ENCODE data around the gene CDC42EP2.

The CDC42EP2 gene

DNA sequence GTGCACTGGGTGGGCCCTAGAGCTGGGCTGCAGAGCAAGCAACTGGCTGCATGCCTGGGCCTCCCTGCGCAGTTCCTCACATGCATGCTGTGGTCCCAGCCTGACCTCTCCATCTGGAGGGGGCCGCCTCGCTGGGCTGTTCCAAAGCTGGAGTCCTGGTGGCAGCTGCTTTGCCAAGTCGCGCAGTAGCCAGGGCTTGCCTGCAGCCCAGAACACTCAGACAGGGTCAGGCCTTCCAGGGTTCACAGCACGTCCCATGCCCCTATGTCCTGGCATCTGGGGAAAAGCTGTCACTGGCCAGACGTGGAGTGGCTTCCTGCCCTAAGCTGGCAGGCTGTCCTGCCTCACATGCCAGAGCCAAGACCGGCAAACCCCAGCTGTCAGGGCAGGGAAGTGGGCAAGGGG is 16.5 kb upstream of the CDC42EP2 start:
- DNase-seq, result peak; percentile 93

DNA sequence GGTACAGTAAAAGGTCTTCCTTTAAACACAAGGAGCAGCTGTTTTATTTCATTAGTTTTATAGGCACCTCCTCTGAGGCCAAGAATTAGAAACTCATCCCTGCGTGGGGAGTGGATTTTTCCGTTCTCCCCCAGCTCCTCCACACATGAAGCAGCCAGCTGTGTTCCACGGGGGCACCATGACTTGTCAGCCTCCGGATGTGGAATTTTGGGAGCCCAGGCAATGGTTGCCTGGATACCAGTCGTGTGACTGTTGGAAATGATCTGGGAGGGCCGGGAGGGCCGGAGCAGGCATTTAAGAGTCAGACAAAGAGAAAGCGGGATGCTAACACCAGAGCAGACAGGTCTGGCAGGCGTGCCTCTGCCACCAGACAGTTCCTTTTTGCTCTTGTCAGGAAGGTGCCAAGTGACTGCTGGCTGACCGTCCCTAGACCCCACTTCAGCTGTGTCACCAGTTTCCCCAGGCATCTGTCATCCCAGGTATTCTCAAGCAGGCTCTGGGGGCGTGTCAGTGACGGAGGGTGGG is 15.9 kb upstream of the CDC42EP2 start:
- DNase-seq, result peak; percentile 89

DNA sequence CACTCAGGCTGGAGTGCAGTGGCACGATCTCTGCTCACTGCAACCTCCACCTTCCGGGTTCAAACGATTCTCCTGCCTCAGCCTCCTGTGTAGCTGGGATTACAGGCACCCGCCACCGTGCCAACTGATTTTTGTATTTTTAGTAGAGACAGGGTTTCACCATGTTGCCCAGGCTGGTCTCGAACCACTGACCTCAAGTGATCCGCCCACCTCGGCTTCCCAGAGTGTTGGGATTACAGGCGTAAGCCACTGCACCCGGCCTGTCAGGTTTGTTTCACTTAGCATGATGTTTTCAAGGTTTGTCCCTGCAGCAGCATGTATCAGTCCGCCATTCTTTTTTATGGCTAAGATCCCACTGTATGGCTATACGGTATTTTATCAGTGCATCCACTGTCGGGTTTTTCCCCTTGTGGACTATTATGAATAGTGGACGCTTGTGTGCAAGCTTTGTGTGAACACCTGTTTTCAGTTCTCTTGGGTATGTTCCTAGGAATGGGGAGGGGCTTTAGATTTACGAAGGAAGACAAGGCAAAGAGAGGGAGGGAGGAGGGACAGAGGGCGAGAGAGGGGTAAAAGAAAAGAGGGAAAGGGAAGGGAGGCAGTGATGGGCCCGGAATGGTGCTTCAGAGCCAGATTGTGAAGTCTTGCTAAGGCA is 13.9 kb upstream of the CDC42EP2 start:
- no peak for DNase-seq

DNA sequence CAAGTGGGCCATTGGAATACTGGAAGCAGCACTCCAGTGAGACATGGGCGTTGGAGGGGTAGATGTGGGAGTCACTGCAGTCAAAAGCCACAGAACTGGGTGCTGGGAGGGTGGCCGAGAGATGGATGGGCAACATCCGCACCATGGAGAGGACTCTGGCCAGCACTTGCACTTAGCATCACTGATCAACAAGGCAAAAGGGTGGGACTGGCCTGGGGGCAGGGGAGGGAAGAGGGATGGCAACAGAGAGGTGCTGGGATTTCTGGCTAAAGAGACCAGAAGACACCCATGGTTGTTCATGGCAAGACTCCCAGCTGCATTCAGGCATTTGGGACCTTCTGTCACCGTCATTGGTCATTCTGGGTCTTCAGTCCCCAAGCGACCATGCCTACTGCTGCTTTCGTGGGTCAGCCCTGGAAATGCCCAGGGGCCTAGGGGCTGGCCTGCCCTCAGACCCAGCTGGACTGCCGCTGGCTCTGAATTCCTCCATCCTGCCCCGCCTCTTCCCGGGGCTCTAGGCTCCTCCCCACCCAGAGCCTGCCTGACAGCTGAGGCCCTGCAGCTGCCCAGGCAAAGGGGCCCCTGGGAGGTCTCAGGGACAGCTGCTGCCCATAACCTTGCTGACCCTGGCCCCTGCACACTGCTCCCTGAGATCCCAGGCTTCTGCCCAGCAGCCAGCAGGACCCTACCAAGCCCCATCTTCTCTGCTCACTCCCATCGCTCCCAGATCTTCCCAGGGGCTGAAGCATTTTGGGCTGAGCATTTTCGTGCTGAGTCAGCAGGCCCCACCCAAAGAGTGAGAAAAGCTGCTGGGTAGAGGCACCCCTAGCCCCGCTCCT is 13.0 kb upstream of the CDC42EP2 start:
- peak; percentile 84 for DNase-seq

DNA sequence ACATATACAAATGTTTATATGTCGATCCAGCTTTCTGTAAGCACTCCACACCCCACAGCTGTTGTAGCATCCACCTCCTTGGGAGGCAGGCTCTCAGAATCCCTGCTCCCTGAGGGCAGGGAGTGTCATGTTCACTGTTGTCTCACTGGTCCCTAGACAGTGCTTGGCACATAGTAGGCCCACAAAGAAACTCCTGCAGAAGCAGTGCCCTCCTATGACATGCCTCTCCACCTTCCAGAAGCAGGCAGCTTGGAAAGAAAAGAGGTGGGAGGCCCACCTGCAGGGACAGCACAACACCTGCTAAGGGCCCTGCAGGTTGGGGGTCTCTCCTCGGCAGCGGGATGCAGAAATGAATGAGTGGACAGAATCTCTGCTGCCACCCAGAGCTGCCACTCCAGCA is 11.1 kb upstream of the CDC42EP2 start:
- DNase-seq, result no peak

DNA sequence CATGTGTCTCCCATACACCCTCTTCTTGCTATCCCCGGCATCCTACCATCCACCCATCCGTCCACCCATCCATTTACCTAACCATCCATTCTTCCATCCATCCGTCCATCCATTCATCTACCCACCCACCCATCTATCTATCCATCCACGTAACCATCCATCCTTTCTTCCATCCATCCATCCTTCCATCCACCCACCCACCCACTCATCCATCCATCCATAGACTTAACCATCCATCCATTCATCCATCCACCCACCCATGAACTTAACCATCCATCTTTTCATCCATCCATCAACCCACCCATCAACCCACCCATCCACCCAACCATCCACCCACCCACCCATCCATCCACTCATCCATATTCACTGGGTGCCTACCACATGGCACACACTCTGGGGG is 10.6 kb upstream of the CDC42EP2 start:
- DNase-seq, result no peak

DNA sequence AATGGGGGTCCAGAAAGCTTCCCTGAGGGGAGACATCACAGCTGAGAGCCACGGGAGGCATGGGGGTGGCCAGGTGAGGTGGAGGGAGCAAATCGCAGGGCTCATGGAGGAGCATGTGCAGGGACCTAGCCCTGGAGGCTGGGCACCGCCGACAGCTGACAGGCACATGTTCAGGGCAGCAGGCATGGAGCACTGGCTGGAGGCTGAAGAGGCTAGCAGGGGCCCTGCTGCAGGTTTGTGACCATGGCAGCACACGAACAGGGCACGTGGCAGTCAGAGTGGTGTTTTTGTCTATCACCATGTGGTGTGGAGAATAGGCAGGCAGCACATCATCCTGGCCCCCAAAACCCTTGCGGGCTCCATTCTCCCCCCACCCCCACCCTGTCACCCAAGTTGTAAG is 10.1 kb upstream of the CDC42EP2 start:
- no peak for DNase-seq

DNA sequence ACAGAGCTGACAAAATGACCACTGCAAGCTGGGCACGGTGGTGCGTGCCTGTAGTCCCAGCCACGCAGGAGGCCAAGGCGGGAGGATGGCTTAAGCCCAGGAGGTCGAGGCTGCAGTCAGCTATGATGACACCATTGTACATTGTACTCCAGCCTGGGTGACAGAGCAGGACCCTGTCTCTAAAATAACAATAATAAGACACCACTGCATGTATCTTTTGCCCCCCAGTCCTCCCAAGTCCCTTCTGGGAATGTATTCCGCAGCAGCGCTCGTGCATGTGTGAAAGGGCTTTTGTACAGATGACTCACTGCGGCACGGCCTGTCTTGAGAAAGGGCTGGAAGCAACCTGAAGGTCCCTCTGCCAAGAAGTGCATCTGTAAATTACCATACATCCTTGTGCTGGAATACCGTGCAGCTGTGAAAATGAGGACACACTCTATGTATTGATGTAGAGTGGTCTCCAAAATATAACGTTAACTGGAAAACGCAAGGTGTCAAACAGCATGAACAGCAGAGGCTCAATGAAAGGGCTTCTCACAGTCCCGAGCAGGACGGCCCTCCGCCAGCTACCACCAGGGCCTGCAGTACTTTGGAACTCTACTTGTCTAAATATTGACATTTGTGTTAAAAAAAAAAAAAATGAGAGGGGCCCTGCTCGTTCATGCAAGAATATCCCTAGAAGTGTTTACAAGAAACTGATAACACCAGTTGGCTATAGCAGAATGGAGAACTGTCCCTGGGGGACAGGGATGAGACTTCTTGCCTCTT is 9.0 kb upstream of the CDC42EP2 start:
- peak; percentile 71 for DNase-seq

DNA sequence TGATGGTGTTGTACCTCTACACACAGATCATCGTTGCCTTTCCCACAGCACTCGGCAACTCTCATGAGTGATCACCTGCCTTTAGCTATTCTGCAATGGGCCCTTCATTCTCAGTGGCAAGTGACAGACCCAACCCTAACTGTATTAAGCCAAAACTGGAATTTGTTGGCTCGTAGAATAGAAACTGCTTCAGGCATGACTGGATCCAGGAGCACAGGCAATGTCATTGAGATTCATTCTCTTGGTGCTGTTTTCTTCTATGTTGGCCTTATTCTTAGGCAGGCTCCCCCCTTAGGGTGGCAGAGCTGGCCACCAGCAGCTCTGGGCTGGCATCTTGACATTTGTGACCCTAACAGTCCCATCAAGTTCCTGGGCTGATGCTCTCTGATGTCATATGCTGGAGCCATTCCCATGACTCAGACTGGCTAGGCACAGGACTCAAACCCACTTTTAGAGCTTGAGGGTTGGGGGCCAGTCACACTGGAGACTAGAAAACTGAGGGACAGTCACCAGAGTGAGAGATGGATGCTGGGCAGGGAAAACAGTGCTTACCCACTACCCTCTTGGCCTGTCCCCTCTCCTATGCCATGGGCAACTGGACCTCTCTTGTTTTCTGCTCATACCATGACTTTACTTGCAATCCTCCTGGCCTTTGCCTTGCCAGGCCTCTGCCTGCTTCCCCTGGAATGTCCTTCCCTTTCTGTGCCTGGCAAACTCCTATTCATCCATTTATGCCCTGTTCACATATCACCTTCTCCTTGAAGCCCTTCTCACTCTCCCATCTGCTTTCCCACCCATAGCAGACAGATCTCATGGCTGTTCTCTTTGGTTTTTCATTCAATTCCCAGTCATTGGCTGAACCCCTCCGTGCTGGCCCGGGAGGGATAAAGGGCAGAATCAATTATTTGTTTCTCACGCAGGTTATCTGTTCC is 7.1 kb upstream of the CDC42EP2 start:
- no peak for DNase-seq

DNA sequence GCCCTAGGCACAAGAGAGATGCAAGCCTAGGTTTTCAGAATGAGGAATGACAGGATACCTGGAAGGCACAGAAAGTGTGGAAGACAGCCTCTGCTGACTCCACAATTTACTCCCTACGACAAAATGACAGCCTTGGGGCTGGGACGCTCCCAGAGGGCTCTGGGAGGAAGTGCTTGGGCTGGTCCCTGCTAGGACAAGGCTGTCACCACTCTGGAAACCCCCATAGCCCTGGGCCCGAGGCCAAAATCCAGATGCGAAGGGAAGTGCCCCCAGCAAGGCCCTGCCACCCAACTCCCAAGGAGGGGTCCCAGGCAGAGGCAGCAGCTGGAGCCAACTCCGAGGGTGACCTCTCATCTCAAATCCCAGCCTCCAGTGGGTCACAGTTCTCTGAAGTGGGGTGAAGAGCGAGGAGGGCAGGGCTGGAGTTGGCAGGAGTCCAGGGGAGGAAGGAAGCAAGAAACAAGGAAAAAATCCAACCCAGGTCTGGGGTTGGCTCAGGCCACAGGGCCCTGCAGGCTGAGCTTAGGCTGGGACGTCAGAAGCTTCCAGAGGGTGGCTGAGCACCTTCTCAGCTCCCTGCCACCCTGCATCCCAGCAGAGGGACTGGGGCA is 6.3 kb upstream of the CDC42EP2 start:
- no peak for DNase-seq

DNA sequence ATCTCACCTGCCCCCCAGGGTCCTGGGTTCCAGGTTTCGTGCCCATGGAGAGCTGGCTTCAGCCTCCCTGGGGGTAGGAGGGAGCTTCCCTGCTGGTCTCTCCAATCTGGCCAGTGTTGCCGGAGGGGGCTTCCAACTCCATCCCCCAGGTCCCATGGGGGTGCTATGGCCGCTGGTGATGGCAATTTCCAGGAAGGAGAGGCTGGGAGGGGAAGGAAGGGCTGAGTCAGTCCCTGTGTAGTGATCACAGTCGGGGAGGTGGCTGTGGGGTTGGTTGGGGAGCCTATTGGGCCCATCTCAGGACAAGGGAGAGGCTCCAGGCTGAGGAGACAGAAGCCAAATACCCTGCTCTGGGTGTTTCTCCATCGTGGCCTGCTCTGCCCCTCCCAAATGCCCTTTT is 5.7 kb upstream of the CDC42EP2 start:
- no peak for DNase-seq

DNA sequence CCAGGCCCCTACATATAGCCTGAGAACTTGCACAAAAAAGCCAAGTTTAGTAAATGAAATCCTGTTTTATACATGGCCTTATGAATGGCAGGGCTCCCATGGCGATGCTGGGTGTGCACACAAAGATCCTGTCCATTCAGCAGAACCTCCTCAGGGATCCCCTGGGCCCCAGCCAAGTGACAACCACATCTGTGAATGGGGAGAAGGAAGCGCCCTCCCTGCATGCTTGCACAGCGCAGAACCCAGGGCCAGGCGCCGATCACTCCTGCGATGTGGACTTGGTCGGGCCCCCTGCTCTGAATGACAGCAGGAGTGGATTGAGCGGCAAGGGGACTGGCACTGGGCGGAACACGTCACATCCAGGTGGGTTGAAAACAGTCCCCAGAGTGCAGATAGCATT is 4.5 kb upstream of the CDC42EP2 start:
- DNase-seq, result no peak

DNA sequence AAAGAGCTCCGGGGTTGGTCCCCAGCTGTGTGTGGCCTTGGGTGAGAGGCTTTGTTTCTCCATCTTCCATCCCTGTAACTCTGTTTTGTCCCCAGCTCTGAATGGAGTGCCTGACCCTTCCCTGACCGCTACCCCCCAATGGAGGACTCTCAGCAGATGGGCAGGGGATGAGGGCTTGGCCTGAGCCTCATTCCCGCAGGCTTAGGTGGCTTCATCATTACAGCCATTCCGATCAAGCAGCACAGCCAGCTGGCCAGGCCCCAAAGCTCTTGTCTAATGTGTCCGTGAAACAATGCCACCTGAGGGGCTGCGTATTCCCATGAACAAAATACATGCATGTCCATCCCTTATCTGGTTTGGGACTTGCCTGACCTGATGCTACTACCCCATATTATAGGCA is 3.9 kb upstream of the CDC42EP2 start:
- no peak for DNase-seq

DNA sequence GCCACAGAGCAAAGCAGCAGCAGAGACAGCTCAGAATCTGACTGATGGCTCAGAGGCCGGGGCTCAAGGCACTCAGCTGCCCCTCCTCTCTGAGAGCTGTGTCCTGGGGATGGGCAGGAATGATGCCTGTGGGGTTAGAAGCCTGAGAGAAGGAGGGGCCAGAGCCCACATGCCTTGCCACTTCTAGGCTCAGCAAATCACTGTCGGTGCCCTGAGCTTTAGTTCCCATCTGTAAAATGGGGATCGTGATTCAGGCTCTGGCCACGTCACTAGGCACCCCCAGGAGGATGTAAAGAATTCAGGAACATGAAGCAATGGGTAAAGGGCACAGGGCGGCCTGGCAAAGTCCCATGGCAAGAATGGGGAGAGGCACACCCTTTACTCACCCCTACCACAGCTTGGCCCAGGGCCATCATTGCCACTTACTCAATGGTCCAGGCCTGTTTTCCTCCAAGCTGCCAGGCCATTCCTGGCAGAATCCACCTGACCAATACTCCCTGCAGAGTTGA is 3.4 kb upstream of the CDC42EP2 start:
- no peak for DNase-seq

DNA sequence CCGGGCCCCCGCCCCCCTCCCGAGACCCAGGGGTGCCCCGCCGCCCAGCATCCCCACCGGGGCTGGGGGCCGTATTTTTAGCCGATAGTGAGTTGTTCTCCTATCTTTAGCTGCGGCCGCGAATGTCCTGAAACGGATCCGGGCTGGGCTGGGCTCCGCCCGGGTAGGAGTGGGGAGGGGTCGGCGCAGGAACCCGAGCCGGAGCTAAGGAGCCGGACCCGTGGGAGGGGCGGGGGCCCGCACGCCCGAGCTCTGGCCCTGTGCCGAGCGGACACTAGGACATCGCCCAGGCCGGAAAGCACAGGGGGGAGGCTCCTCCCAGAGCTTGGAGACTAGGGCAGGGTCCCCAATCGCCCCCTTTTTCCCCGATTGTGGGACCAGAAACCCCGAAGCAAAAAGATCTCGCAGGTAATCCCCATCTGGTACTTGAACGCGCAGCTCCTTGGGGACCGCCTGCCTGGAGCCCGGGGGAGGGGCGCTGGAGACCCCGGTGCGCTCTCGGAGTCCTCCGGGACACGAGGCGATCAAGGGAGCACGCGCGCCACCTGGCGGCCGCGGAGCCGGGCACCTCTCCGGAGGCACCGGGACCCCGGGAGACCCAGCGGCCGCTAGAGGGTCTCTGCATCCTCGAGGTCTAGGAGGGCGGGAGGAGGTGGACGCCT is 669 bp downstream of the CDC42EP2 start:
- peak; percentile 89 for DNase-seq

DNA sequence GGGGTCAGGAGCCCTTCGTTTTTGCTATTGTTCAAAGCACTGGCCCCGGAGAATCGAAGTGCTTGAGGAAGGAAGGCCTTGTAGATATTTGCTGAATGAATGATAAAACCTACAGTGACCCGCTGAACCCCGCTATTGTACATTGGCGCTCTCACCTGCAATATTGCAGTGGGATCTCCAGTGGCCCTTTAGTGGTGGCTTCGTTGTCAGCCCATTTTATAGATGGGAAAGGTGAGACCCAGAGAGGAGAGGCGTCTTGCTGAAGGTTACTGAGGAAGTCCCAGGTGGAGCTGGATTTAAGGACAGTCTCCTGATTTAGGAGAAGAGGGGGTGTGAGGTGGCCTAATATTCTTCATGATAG is 1.2 kb downstream of the CDC42EP2 start:
- no peak for DNase-seq

DNA sequence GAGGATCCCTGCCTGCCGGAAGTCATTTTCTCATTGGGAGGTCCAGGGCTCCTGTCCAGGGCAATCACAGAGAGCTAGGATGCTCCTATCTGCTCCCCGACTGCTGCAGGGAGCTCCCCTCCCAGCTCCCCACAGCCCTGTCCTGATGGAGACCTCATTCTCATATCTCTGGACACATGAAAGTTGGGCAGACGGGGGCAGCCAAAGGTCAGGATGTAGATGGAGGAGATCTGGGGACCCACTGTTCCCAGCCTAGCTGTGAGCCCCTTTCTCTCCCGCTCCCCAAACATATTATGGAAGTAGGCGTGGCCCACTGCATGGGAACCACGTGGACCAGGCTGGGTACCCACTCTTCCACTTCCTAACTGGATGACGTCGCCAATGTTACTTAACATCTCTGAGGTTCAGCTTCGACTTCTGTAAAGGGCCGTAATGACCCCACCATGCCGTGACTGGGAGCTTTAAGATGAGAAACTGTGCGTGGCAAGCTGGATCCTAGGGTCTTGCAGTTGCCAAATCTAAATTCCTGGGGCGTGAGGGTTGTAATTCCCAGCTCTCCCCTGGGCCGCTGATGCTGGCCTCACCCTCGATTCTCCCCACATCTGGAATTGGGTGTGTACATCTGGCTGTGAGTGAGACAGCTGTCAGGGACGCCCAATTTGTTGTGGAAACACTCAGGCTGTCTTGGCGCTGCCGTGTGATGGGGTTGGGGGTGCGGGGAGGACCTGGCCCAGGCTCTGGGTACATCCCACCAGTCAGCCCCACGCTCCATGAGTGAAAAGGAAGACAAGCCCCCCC is 1.8 kb downstream of the CDC42EP2 start:
- peak; percentile 91 for DNase-seq

DNA sequence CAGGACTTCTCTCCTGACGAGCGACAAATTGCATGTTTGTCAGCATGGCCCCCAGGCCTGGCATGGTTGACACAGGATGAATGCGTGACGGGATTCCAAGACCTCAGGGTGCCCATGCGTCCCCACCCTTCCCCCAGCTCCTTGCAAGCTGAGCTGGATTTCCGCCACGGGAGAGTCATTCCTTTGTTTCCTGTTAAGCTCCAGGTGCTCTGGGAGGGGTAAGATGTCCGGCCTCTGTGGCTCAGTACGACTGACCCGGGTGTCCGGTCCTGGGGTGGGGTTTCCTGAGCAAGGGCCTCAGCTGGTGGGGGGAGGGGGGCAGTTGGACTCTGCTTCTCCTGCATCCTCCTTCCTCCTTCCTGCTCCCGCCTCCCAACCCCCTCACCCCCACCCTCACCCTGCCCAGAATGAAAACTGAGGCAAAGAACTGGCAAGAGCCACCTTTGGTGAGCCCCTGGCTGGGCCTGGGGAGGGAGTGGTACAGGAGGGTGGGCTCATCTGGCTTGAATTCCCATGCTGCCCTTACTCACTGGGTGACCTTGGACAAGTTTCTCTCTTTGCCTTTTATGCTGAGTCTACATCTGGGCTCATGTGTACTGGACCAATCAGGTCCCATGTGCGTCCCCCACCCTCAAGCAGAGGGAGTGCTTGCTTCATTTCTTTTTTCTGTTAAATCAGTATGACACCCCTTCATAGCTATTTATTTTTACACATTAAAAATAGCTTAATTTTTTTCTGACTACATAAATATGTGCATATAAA is 2.5 kb downstream of the CDC42EP2 start:
- DNase-seq, result peak; percentile 88

DNA sequence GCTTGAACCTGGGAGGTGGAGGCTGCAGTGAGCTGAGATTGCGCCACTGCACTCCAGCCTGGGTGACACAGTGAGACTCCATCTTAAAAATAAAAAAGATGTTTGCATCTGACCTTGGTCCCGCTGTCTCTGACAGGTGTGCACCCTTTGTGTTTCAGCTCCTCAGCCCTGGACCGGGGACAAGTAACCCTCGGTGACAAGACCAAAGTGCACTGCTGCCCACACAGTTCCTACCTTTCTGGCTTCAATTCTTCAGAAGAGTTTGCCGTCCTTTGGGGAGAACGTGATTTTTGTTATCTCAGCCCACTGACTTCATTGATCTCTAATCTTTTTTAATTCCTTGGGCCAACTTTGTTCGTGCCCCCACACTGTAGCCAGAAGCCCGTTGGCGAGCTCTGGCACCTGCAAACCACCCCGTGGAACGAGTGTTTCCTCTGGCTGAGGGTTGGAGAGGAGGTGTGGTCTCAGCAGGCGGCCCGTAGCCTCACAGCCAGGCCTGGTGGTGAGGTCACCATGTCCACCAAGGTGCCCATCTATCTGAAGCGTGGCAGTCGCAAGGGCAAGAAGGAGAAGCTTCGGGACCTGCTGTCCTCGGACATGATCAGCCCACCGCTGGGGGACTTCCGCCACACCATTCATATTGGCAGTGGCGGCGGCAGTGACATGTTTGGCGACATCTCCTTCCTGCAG is 5.9 kb downstream of the CDC42EP2 start:
- no peak for DNase-seq
